NOMO-1 treated with dmso at 0.1 percent for 144 hours (cell line): ENCODE results near the gene PTGDR.

ENCODE experiments used
- DNase-seq: peaks from one replicate; lab custom pipeline; 2025; ENCODE audit not compliant: unreplicated experiment; lab: John Stamatoyannopoulos, UW

The PTGDR gene

GRCh38 chr14:52307905-52308304 lies 40.4 kb downstream of the PTGDR start:
- DNase-seq, result no peak

- DNase-seq, result no peak
Measured at GRCh38 chr14:52310541-52310940, 43.0 kb downstream of the PTGDR start.

GRCh38 chr14:52312931-52313355 lies 45.4 kb downstream of the PTGDR start:
- peak; percentile 14 for DNase-seq

GRCh38 chr14:52313462-52313861 lies 46.0 kb downstream of the PTGDR start:
- DNase-seq, result peak; percentile 13

GRCh38 chr14:52313903-52314594 lies 46.6 kb downstream of the PTGDR start, which contains the start of gene PTGER2:
PTGER2 (plus strand) TSS chr14:52314312; CDS start chr14:52314549, 237 bp downstream.
- DNase-seq, result peak; percentile 92

- DNase-seq, result no peak
Measured at GRCh38 chr14:52314595-52315354, 47.3 kb downstream of the PTGDR start.

GRCh38 chr14:52315355-52315718 lies 47.8 kb downstream of the PTGDR start:
- DNase-seq, result peak; percentile 73

GRCh38 chr14:52318062-52318461 lies 50.6 kb downstream of the PTGDR start:
- no peak for DNase-seq

- DNase-seq, result no peak
Measured at GRCh38 chr14:52318826-52319645, 51.5 kb downstream of the PTGDR start.

- DNase-seq, result no peak
Measured at GRCh38 chr14:52319919-52320318, 52.4 kb downstream of the PTGDR start.

- peak; percentile 75 for DNase-seq
Measured at GRCh38 chr14:52325126-52325525, 57.6 kb downstream of the PTGDR start.

GRCh38 chr14:52325630-52326029 lies 58.1 kb downstream of the PTGDR start:
- DNase-seq, result no peak
